Neural progenitor cell (in vitro differentiated cells): ENCODE measurements around the gene PLCL1.

Experiments
- CTCF ChIP-seq: fragments of 200-600 bp; sonication (generic); IDR thresholded peaks from 2 replicates; pipeline ENCODE4 v1.5.1; 2017; ENCODE audit warnings: antibody characterized with exemption, mild to moderate bottlenecking
- EZH2phosphoT487 ChIP-seq: fragments of 200-600 bp; sonication (generic); IDR thresholded peaks from 2 replicates; pipeline ENCODE4 v1.6.1; 2017; ENCODE audit warnings: antibody characterized with exemption

GRCh38 chr2:197858607-197859140 is 54.3 kb downstream of the PLCL1 start:
- TF ChIP-seq CTCF = no peak
- no peak for TF ChIP-seq EZH2phosphoT487
